ENCODE measurements around the gene SPRTN.
"Not testable (repeated sequence)": the region's sequence is repeated elsewhere in the genome, so short reads cannot be mapped to it uniquely, and the experiment has no call there.

The SPRTN gene

DNA sequence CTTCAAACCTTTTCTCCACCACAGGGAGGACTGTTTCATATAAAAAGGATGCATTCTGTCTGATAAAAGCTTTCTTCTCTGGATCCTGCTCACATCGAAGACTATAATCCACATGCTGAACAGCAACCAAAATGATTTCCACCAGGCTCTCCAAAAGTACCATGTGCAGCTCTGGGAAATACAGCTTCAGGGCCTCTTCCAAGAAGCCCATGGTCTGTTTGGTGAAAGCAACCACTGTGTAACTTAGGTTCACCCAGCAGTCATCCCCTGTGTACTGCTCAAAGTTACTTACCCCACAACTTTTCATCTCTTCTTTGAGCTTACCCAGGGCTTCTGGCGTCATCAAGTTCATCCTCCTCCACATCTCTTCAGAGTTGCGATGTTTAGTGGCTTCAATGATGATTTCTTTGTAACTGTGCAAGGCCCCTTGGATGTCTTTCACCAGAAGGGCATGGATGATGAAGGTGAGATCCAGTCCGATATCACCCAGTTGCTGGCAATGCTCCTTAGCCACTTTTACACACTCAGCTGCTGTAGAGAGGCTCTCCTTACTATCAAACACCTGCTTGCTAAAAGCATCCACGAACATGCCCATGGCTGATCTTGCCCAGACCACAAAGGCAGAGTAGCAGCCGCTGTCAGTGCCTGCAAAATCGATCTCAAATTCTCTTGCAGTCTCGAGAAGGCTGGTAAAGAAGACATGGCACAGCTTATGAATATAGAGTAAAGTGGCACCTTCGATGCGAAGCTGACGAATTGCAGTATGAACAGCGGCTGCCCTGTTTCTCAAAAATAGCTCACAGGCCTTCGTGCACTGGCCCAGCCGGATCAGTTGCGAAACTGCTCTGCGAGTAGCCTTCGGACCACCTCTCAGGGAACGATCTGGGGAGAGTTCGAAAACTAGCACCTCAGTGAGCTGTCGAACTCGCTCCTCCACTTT, 2.2 kb upstream of the SPRTN start:
- in situ Hi-C loops (cut with MboI; ENCODE audit: low sequenced_read_pairs): no loop called here

DNA sequence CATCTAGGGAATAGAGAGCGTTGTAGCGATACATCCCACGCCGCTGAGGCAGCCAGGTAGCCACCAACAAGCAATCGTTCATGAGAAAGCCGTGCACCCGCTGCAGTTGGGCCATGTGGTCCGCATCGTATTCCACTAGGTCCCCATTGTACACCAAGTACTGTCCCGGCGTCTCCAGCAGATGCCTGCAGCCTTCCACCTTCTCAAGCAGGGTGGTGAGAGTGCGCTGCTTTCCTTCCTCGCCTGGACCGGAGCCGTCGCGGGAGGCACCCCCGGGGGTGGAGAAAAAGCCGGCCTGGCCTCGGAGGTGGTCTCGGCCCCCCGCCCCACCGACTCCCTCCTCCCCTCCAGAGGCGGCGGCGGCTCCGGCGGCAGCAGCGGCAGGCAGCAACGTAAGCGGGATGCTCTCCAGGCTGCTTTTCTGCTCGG, 1.0 kb upstream of the SPRTN start:
- in situ Hi-C loops (cut with MboI; ENCODE audit: low sequenced_read_pairs): no loop called here

DNA sequence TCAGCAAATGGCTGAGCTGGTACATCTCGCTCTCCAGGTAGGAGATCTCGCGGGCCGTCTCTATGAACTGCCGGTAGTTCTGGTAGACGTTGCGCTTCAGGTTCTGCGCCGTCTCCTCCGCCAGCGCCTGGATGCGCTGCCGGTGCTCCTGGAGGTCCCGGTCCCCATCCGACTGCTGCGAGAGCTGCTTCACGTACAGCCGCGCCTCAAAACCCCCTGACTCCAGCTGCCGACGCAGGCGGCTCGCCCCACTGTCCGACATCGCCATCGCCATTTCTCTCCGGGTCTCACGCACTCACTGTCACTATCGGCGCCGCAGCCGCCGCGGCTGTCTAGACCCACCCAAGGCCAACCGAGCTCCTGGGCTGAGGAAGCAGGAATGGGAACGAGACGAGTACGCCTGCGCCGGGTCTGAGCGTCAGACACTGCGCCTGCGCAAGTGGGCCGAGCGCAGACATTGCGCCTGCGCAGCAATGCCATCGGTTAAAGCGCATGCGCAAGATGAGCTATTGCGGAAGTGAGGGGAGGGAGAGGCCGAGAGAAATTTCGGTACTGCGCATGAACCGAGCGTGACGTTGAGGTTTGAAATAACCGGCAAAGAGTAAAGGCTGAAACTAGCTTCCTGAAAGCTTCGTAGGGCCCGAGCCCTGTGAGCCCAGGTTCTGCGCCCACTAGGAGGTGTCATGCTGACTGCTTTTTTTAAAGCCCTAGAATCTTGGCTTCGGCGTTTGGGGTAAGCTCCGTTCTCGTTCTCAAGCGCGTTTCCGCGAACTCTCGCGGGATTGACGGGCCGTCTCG, 422 bp upstream of the SPRTN start, which contains the start of gene EXOC8:
TSS of gene EXOC8 (minus strand) at position 381 of the 798 bp plus-strand sequence. CDS start at position 274, 107 bp downstream.
- in situ Hi-C loops (cut with MboI; ENCODE audit: low sequenced_read_pairs): no loop called here

DNA sequence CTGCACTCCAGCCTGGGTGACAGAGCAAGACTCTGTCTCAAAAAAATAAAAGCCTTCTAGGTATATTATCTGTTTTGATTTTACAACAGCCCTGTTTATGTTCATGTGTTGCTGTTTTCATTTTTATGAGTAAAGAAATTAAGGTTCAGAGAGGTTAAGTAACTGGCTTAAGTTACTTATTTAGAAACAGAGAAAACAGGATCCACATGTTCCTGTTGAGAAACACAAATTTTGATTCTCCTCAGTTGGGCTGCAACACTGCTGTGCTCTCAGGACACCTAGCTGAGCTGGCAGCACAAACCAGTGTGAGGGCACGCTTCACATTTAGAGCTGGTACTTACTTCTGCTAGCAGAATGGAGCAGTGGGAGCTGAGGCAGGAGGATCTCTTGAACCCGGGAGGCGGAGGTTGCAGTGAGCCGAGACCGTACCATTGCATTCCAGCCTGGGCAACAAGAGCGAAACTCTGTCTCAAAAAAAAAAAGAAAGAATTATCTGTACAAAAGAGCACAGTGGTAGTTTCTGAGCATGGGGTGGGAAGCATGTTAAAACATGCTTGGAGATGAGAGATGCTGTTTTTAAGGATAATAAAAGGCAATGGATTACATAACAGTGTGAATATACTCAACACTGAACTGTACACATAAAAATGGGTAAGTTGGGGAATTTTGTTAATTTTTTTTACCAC, 2.4 kb downstream of the SPRTN start:
- in situ Hi-C loops (cut with MboI; ENCODE audit: low sequenced_read_pairs): no loop called here

DNA sequence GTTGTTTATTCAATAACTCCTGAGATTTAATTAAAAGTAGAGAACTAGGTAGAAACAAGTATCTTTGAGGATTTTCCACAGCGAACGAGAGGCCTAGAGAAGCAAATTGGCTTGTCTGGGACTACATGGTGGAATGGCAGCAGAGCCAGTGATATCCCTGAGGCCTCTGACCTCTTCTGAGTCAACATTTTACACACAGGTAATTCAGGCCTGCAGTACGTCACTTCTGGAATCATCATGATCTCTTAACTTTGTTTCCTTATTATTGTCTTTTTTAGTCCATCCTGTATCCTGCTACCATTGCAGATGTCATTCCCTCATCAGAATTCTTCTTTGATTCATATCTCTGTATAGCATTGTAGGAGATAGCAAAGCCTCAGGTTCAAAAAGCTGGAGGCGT, 9.9 kb downstream of the SPRTN start:
- in situ Hi-C loops (cut with MboI; ENCODE audit: low sequenced_read_pairs): no loop called here

DNA sequence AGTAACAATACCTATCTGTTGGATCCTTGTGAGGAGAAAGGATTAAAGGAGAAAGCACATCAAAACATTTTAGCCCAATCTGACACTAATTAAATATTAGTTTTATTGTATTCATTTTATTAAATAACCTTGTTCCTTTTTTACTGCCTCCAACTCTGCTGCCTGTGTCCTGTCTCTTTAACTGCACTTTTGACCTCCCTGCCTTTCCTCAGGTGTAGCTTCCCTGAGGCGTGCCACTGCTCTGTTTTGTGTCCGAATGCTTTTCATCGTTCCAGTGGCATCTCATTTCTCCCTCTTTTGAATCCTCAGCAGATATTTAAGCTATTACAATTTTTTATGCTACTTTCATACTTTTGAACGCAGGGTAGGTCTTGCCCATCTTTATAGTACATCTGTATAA, 10.3 kb downstream of the SPRTN start:
- in situ Hi-C loops (cut with MboI; ENCODE audit: low sequenced_read_pairs): no loop called here

DNA sequence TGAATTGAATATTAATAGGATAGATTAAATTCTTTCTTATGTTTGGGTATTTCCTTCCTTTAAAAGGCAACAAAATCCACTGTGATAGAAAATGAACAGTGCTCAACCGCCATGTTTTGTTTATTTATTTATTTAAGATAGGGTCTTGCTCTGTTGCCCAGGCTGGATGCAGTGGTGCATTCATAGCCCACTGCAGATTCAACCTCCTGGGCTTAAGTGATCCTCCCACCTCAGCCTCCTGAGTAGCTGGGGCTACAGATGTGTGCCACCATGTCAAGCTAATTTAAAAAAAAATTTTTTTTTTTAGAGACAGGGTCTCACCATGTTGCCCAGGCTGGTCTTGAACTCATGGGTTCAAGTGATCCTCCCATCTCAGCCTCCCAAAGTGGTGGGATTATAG, 10.8 kb downstream of the SPRTN start:
- in situ Hi-C loops (cut with MboI; ENCODE audit: low sequenced_read_pairs): not testable (repeated sequence)

DNA sequence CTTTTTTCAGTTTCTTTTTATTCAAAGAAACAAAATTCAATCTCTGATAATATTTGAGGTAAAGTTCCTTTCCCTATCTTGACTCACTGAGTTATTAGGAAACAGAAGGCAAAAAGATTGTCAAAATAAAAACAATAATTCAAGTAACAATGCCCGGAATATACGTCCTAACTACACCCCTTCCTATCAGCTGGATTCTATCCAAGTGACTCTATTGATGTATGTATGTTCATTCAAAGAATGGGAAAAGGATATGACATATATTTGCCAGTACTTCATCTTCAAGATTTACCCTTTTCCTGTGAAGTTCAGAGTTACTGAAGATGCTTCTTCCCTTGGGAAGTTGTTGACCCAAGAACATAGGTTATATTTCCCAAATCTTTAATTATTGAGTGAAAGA, 13.7 kb downstream of the SPRTN start:
- in situ Hi-C loops (cut with MboI; ENCODE audit: low sequenced_read_pairs): no loop called here

DNA sequence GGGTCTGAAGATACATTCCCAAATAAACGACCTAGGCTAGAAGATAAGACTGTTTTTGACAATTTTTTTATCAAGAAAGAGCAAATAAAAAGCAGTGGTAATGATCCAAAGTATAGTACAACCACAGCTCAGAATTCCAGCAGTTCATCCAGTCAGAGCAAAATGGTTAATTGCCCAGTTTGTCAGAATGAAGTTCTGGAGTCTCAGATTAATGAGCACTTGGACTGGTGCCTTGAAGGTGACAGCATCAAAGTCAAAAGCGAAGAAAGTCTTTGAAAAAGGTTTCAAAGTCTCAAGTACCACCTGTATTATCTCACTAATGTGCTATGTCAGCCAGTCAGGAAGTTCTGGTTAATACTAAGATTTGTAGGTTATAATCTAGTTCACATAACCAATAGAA, 15.0 kb downstream of the SPRTN start:
- in situ Hi-C loops (cut with MboI; ENCODE audit: low sequenced_read_pairs): no loop called here

DNA sequence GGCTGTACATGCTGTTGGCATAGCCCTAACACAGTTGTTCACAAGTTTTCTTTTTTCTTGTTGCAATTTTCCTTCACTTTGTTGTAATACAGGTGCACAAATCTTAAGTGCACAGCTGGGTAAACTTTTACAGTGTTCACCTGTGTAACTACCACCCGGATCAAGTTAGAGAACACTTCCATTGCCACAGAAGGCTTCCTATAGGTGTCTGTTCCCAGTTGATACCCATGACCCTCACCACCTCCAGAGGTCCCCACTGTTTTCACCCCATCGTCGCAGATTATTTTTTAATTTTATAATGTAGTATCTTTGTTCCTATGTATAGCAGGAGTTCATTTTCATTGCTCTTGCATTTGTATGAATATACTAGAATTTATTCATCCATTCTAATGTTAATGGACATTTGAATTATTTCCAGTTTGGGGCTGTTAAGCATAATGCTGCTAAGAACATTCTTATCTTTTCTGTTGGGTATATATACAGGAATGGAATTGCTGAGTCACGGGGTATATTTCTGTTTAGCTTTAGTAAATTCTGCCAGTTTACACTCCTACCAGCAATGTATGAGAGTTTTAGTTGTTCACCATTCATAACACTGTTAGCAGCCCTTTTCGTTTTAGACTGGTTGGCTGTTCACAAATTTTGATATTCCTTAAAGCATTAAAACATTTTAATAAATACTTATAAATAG, 16.4 kb downstream of the SPRTN start:
- in situ Hi-C loops (cut with MboI; ENCODE audit: low sequenced_read_pairs): loop anchor here (5.0 kb wide), 1 partner anchor 233 kb away; no protein-coding TSS in a partner anchor

DNA sequence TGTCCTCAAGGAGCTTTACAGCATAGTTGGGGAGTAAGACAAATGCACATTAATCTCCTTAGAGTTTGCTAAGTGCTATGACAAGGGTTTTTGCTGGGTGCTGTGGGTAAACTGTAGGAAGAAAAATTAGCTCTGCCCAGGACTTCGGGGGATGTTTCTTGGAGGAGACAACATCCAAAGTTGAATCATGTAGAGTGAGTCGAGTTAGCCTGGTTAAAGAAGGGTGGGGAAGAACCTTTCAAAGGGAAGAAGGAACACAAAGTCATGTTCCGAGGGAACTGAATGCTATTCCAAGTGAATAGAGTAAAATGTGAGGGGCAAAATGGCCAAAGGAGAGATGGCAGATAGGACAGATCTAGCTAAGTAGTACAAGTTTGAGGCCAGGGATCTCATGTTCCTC, 17.1 kb downstream of the SPRTN start:
- in situ Hi-C loops (cut with MboI; ENCODE audit: low sequenced_read_pairs): loop anchor here (5.0 kb wide), 1 partner anchor 232 kb away; no protein-coding TSS in a partner anchor

DNA sequence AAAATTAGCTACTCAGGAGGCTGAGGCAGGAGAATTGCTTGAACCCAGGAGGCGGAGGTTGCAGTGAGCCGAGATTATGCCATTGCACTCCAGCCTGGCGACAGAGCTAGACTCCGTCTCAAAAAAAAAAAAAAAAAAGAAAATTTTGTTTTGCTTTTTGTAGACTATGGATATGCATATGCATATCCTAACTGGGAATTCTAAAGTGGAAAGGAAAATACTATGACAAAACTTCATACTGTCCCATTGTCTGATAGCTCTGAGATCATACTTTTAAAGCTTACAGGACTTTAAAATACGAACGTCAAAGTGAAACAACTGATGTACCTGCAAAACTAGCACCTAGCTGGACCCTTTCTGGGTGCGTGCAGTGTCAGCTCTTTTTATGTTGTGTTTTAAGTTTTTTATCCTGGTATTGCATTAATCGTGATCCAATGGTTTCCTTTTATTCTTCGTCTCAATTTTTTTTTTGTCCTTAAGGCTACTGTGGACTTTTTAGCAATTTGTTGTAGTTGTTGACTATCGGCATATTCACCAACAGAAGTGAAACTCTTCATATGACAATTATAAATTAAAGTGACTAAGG, 19.2 kb downstream of the SPRTN start:
- in situ Hi-C loops (cut with MboI; ENCODE audit: low sequenced_read_pairs): loop anchor here (5.0 kb wide), 1 partner anchor 230 kb away; no protein-coding TSS in a partner anchor

DNA sequence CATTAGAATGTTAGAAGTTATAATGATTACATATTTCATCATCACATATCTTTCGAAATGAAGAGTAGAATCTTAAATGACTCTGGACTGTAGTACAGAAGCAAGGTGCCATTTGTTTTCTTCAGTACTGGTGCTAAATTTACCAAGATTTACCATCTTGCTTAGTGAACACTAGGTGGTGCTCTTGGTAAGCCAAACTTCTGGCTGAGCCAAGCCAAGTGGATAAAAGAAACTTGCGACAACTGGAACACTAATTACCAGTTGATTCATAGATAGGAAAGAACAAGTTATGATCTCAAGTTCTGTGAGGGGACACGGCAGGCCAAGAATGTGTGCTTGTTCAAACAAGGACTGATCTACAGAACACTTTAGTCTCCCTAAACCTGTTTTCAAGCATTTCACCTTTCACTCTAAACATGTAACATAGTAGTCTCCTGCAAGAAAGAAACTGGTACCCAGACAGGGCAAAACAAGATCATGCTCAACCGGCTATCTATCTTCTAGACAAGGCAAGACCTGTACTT, 19.8 kb downstream of the SPRTN start:
- in situ Hi-C loops (cut with MboI; ENCODE audit: low sequenced_read_pairs): loop anchor here (5.0 kb wide), 1 partner anchor 229 kb away; no protein-coding TSS in a partner anchor

DNA sequence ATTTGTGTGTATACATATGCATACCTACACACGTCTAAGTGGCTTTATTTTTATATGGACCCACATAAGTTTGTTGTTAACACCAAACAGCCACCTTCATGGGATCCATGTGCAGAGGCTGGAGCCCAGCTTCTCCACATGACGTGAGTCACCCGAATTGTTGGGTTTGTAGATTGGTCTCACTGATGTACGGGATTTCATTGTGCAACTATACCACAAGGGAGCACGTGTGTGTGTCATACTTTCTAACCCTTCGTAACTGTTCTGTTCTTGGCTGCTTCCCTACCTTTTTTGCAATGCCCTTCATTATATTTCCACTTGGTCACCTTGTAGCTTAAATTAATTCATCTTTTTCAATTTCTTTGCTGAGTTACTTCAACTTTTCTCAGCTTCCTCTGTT, 21.0 kb downstream of the SPRTN start:
- in situ Hi-C loops (cut with MboI; ENCODE audit: low sequenced_read_pairs): loop anchor here (5.0 kb wide), 1 partner anchor 228 kb away; no protein-coding TSS in a partner anchor

DNA sequence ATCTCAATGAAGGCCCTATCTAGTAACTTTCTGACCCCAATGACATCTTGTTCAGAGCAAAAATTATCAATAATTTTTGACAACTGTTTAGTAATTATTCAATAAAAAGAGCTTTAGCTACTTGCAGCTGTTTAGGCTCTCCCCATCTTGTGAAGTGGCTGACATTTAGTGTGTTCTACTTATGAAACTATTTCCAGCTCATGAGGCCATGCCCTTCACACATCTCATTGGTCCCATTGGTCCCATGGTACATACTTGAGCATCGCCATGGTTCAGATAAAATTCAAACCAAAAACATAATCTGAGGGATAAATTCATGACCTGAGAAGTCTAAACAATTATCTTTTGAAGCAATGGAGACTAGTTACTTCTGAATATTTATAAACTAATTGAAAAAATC, 24.2 kb downstream of the SPRTN start:
- in situ Hi-C loops (cut with MboI; ENCODE audit: low sequenced_read_pairs): no loop called here

DNA sequence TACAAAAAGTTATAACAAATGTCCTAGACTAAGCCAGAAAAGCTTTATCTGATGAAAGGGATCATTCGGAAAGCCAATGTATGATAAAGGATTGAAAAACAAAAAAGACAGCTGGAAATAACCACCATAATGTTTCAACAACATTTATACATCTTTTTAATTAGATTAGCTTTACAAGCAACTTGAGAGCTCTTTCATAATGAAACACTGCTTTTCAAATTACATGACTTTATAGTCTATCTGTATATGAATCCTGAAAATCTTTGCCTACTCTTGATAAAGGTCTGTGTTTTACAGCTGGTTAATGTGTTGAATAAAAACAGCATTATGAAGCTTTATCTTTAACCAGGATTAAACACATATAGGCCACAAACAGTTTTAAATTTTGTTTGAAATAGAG, 25.5 kb downstream of the SPRTN start:
- in situ Hi-C loops (cut with MboI; ENCODE audit: low sequenced_read_pairs): no loop called here

DNA sequence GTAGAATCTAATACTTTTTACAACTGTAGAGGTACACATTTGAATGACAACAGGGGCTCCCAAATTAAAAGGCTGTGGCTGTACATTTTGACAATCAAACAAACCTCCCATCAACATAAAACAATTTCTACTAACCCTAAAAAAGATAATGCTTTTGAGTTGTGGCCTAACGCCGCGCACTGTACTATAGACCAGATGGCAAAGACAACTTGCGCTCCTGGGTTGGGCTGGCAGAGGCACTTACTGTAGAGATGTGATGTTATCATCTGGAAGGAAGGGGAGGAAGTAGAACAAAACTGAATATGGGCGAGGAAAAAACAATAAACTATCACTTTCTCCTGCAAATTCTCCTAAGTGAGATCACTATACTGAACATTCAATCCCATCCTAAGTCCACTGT, 26.1 kb downstream of the SPRTN start:
- in situ Hi-C loops (cut with MboI; ENCODE audit: low sequenced_read_pairs): no loop called here

DNA sequence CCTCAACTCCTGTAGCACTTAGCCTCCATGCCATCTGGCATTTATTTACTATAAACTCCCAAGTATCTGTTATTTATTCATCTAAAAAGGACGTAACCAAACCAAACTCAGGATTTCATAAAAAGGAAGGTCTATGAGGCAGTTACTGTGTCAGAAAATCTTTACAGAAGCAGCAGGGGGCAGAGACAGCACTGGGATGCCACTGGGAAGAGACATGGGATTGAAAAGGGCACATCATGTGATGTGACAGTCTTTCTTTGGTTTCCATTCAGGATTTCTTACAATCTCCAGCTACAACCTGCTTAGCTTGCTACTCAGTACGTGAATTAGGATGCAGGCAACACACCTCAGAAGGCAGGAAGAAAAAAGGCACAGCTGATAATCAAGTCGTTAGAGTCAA, 31.2 kb downstream of the SPRTN start:
- in situ Hi-C loops (cut with MboI; ENCODE audit: low sequenced_read_pairs): no loop called here

DNA sequence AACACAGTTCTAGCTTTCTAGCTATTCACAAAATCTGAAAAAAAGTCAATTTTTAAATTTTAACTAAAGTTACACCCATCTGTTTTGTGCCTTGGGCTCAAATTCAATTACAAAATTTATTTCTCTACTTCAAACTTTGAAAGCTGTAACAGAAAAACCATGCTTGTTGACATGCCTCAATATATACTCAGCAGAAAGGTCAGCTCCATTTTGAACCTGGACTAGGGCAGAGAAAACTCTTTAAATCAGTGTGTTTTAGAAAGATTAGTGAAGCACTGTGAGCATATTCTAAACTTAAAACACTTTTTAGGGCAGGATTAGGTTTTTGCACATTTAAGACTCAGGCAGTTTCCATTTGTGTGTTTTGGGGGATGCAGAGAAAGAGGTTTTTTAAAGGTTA, 34.4 kb downstream of the SPRTN start:
- in situ Hi-C loops (cut with MboI; ENCODE audit: low sequenced_read_pairs): no loop called here

DNA sequence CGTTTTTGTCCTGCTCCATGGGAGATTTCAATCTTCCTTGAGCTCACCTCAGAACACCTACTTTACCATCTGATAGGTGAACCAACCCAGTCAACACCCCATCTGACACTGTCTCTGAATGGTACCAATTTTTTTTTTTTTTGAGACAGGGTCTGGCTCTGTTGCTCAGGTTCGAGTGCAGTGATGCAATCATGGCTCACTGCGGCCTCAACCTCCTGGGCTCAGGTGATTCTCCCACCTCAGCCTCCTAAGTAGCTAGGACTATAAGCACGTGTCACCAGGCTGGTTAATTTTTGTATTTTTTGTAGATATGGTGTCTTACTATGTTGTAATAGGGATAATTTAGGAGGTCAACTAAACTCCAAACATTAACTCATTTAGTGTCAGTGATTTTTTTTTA, 36.3 kb downstream of the SPRTN start:
- in situ Hi-C loops (cut with MboI; ENCODE audit: low sequenced_read_pairs): no loop called here
